K562 (cell line): ENCODE measurements around the gene GLI3. TPM values are rescaled to one million over a fixed set of nuclear protein-coding genes. Genes with fewer than 3 reads are reported as not detected.

Experiments
- ATAC-seq: fragments of 200-7000 bp; cut with Tn5 transposase; 3 replicates; pipeline ENCODE4 v1.9.1; 2020; ENCODE audit warnings: moderate library complexity
- BruUV-seq: library from RNA; stranded (reverse); fragments of 400-500 nt; replicated peaks from 2 replicates; lab custom pipeline; 2021; lab: Mats Ljungman, UMichigan
- CTCF ChIA-PET: fragments of 300-600 bp; formaldehyde crosslinking; extraction: SDS; loops from one replicate; lab custom pipeline; 2021; ENCODE audit warnings: low intra/inter-chr PET ratio; lab: Yijun Ruan, JAX
- POLR2A ChIA-PET: fragments of 300-600, 350-650 bp; sonication (Branson Sonifier 250); formaldehyde crosslinking; extraction: SDS; loops from one replicate; lab custom pipeline; 2021; ENCODE audit warnings: antibody characterized with exemption, inconsistent platforms; lab: Yijun Ruan, JAX
- DNase-seq, 4 experiments: peaks; one replicate each; pipeline versions ENCODE4 v3.0.0 to v3.0.0-alpha.2; 2011 to 2018; ENCODE audit warnings: low spot score in 3 of 4, mixed read lengths in 3 of 4; ENCODE audit errors: extremely low read depth in 1 of 4
- FAIRE-seq: peaks from 2 replicates; lab custom pipeline; 2011; peaks lifted over from hg19 to GRCh38; lab: Jason Lieb, UNC
- H2AFZ ChIP-seq: 2 replicates; pipeline ENCODE4 v1.6.0; 2011; ENCODE audit warnings: low read depth, low read length, control low read depth, inconsistent platforms
- H3K27ac ChIP-seq: fragments of 200-600 bp; 3 replicates; pipeline ENCODE4 v1.8.0; 2011; ENCODE audit warnings: low read depth, mild to moderate bottlenecking, control low read depth, inconsistent platforms, low read length, moderate library complexity, mixed read lengths; ENCODE audit errors: extremely low read depth
- H3K27me3 ChIP-seq, 2 experiments: fragments of 300-600 bp in 1 of 2; 2 replicates in 1 of 2; 3 replicates in 1 of 2; pipeline versions ENCODE4 v1.6.0 to v1.8.0; 2011; ENCODE audit warnings: inconsistent platforms in 2 of 2, low read length in 2 of 2, mild to moderate bottlenecking in 1 of 2, mixed read lengths in 1 of 2, moderate library complexity in 1 of 2; ENCODE audit not compliant: control insufficient read depth in 2 of 2, insufficient read depth in 2 of 2
- H3K36me3 ChIP-seq: fragments of 300-600 bp; 3 replicates; pipeline ENCODE4 v1.8.0; 2011; ENCODE audit warnings: mild to moderate bottlenecking, low read length, inconsistent platforms; ENCODE audit not compliant: control insufficient read depth, insufficient read depth
- H3K4me1 ChIP-seq, 2 experiments: fragments of 200-600 bp in 1 of 2; replicated peaks in 1 of 2; 2 replicates in 1 of 2; 3 replicates in 1 of 2; pipeline versions ENCODE4 v1.5.1 to v1.8.0; 2011; ENCODE audit warnings: inconsistent platforms in 2 of 2, low read length in 2 of 2, mild to moderate bottlenecking in 1 of 2, mixed read lengths in 1 of 2, moderate library complexity in 1 of 2; ENCODE audit not compliant: control insufficient read depth in 2 of 2, insufficient read depth in 2 of 2
- H3K4me2 ChIP-seq: 2 replicates; pipeline ENCODE4 v1.6.1; 2011; ENCODE audit warnings: low read length, control low read depth, inconsistent platforms, mixed read lengths; ENCODE audit not compliant: insufficient read depth
- H3K4me3 ChIP-seq: fragments of 200-600 bp; sonication (generic), shearing (Covaris generic); 2 replicates; pipeline ENCODE4 v1.5.1; 2016; ENCODE audit warnings: control low read depth, inconsistent platforms
- H3K79me2 ChIP-seq: fragments of 200-600 bp; 3 replicates; pipeline ENCODE4 v1.8.0; 2011; ENCODE audit warnings: low read length, inconsistent platforms; ENCODE audit not compliant: control insufficient read depth, insufficient read depth
- H3K9ac ChIP-seq, 2 experiments: 2 replicates each; pipeline versions ENCODE4 v1.6.0 to v1.6.1; 2011; ENCODE audit warnings: low read depth in 2 of 2, low read length in 2 of 2, control low read depth in 1 of 2, inconsistent platforms in 1 of 2, mild to moderate bottlenecking in 1 of 2, mixed read lengths in 1 of 2; ENCODE audit not compliant: insufficient read depth in 1 of 2
- H3K9me1 ChIP-seq: one replicate; pipeline ENCODE4 v1.6.0; 2011; ENCODE audit warnings: inconsistent platforms, mild to moderate bottlenecking, low read length, moderate library complexity; ENCODE audit not compliant: control insufficient read depth, insufficient read depth
- H3K9me3 ChIP-seq: replicated peaks from 2 replicates; pipeline ENCODE4 v1.5.1; 2011; ENCODE audit warnings: low read depth, low read length, inconsistent platforms; ENCODE audit not compliant: control insufficient read depth, insufficient read depth
- H4K20me1 ChIP-seq: replicated peaks from 2 replicates; pipeline ENCODE4 v1.6.1; 2011; ENCODE audit warnings: low read length, inconsistent platforms, mixed read lengths; ENCODE audit not compliant: control insufficient read depth, insufficient read depth
- ATF6 ChIP-seq: sonication (generic); formaldehyde crosslinking; IDR thresholded peaks from 2 replicates; pipeline ENCODE4 v1.4.0; 2020; ENCODE audit warnings: mild to moderate bottlenecking, missing genetic modification reagents
- E2F1 ChIP-seq: sonication (generic); formaldehyde crosslinking; IDR thresholded peaks from 2 replicates; pipeline ENCODE4 v1.8.1; 2023; ENCODE audit warnings: mild to moderate bottlenecking, missing genetic modification reagents, moderate library complexity
- ERF ChIP-seq: fragments of 450-650 bp; formaldehyde crosslinking; IDR thresholded peaks from 2 replicates; pipeline ENCODE4 v1.4.0; 2020; ENCODE audit warnings: mild to moderate bottlenecking, mixed read lengths
- HNRNPK ChIP-seq: fragments of 200-400 bp; formaldehyde crosslinking; IDR thresholded peaks from one replicate; pipeline ENCODE4 v1.6.1; 2018; ENCODE audit warnings: mild to moderate bottlenecking, low read depth, low read length; ENCODE audit not compliant: poor library complexity, severe bottlenecking
- HNRNPL ChIP-seq: fragments of 200-400 bp; formaldehyde crosslinking; IDR thresholded peaks from 2 replicates; pipeline ENCODE4 v1.6.1; 2017; ENCODE audit warnings: low read depth, mild to moderate bottlenecking, low read length
- MCM2 ChIP-seq: fragments of 450-650 bp; IDR thresholded peaks from 2 replicates; pipeline ENCODE4 v1.6.1; 2017; ENCODE audit warnings: low read depth, mild to moderate bottlenecking
- POLR2H ChIP-seq: IDR thresholded peaks from 2 replicates; pipeline ENCODE4 v1.6.1; 2016; ENCODE audit warnings: missing genetic modification characterization, low read depth, mild to moderate bottlenecking, control low read depth, missing compliant biosample characterization, moderate library complexity
- PRMT5 ChIP-seq: sonication (generic); formaldehyde crosslinking; IDR thresholded peaks from 2 replicates; pipeline ENCODE4 v1.5.0; 2020; ENCODE audit warnings: missing genetic modification reagents
- SLC30A9 ChIP-seq: fragments of 250-450 bp; sonication (Bioruptor Pico); IDR thresholded peaks from 2 replicates; pipeline ENCODE4 v1.8.0; 2022; ENCODE audit warnings: mild to moderate bottlenecking, moderate library complexity
- SMAD4 ChIP-seq: fragments of 250-450 bp; sonication (Bioruptor Pico); conservative IDR thresholded peaks from 2 replicates; pipeline ENCODE4 v1.8.0; 2021; ENCODE audit warnings: inconsistent platforms, mild to moderate bottlenecking, moderate library complexity
- ZBTB7A ChIP-seq: IDR thresholded peaks from 2 replicates; pipeline ENCODE4 v1.6.1; 2011; ENCODE audit warnings: low read depth, mild to moderate bottlenecking, low read length, moderate library complexity, borderline replicate concordance; ENCODE audit not compliant: control insufficient read depth
- ZNF23 ChIP-seq: fragments of 250-450 bp; sonication (Bioruptor Pico); IDR thresholded peaks from 2 replicates; pipeline ENCODE4 v1.4.0; 2020; ENCODE audit warnings: mild to moderate bottlenecking
- ZNF830 ChIP-seq: fragments of 250-450 bp; sonication (Bioruptor Pico); IDR thresholded peaks from 2 replicates; pipeline ENCODE4 v1.5.0; 2021; ENCODE audit warnings: mild to moderate bottlenecking
- WGBS: fragments of 100-300 bp; shearing (Covaris generic); methylation state at CpG from one replicate; pipeline ENCODE4 v1.1.6; 2016; ENCODE audit warnings: low coverage, mixed read lengths; ENCODE audit not compliant: insufficient coverage; ENCODE audit errors: missing lambda C conversion rate; 5-methylcytosine and 5-hydroxymethylcytosine counted together
- in situ Hi-C: fragments of 300-500 bp; cut with MboI; formaldehyde crosslinking; loops from 4 replicates; pipeline ENCODE4 v1.15.0; 2018; ENCODE audit warnings: inconsistent platforms, mixed read lengths
- intact Hi-C: fragments of 100-400 bp; cut with micrococcal nuclease; formaldehyde crosslinking; loops from 2 replicates; pipeline ENCODE4 v1.14.2; 2022
- polyA plus RNA-seq, 8 experiments: library from polyadenylated mRNA; depleted of rRNA in 4 of 8; stranded (reverse) in 5 of 8; unstranded in 3 of 8; fragments of >200 nt; fragmentation: Nextera tagmentation in 2 of 8; fragmentation: Illumina TruSeq in 1 of 8; extraction: Ambion mirVana in 2 of 8; extraction: Trizol in 1 of 8; gene quantifications; 2 replicates each; pipeline versions ENCODE4 v1.2.1 to v1.2.3, GENCODE V29; 2011 to 2014; ENCODE audit warnings: inconsistent platforms in 1 of 8, missing spikeins in 1 of 8
- total RNA-seq, 7 experiments: library from RNA; depleted of rRNA in 6 of 7; stranded (reverse); fragments of >200 nt in 6 of 7; fragmentation: Illumina TruSeq in 2 of 7; extraction: Trizol in 2 of 7; gene quantifications; 2 replicates each; pipeline versions ENCODE4 v1.2.1 to v1.2.3, GENCODE V29; 2011 to 2021; ENCODE audit warnings: low replicate concordance in 1 of 7

The GLI3 gene
- total and polyA plus RNA-seq, 9 of the 15 experiments (the other 6 are each of a cell fraction or from before 2014, with no cell fraction given): 0.01 to 0.18 (median 0.07) TPM; not detected in 6

- no TSS peak for BruUV-seq
- ChIA-PET CTCF (no interaction called here), POLR2A (no interaction called here)
- Histone ChIP-seq H2AFZ (no peak overlapping the region), H3K4me1 (no peaks in the 10 kb centered on the region), H3K36me3 (no peaks in the 10 kb centered on the region), H3K9me1 (no peaks in the 10 kb centered on the region), H3K4me3 (no peak overlapping the region), H3K79me2 (no peaks in the 10 kb centered on the region), H3K4me2 (no peak overlapping the region), H4K20me1 (no peaks in the 10 kb centered on the region; the same call in 1 of the 2 replicates), H3K9me3 (no peaks in the 10 kb centered on the region), H3K27me3 (no peaks in the 10 kb centered on the region; a peak in 1 of 5 replicates), H3K9ac (no peak overlapping the region), H3K27ac (no peak overlapping the region)
- DNase-seq (no peak), ATAC-seq (no peak), FAIRE-seq (no peak)
- WGBS: 0% methylated on average over 3 of the region's 3 CpGs
- TF ChIP-seq ZNF830: no peak
- TF ChIP-seq ATF6: no peak
- intact Hi-C loops (no loop called here), in situ Hi-C loops (no loop called here)
These were observed 44.9 kb downstream of the GLI3 start for GRCh38 chr7:42192066-42192465.

GRCh38 chr7:42189535-42189934, 47.5 kb downstream of the GLI3 start:
- Histone ChIP-seq H2AFZ (no peak overlapping the region), H3K27ac (no peak overlapping the region), H3K9me3 (no peaks in the 10 kb centered on the region), H3K27me3 (no peaks in the 10 kb centered on the region), H3K4me2 (no peak overlapping the region), H3K9me1 (no peaks in the 10 kb centered on the region), H3K79me2 (no peaks in the 10 kb centered on the region), H3K36me3 (no peaks in the 10 kb centered on the region), H3K9ac (no peak overlapping the region), H3K4me3 (no peak overlapping the region), H3K4me1 (no peaks in the 10 kb centered on the region), H4K20me1 (no peaks in the 10 kb centered on the region; the same call in 1 of the 2 replicates)
- FAIRE-seq: no peak
- CTCF ChIA-PET: no interaction called here
- intact Hi-C loops (no loop called here), in situ Hi-C loops (no loop called here)
- no peak for DNase-seq
- POLR2A ChIA-PET: no interaction called here
- WGBS: 0% methylated on average over 1 of the region's 1 CpG
- ATAC-seq: no peak
- BruUV-seq: no TSS peak
- TF ChIP-seq ZBTB7A: no peak
- no peak for TF ChIP-seq PRMT5 (CRISPR knock-in tag)
- TF ChIP-seq SMAD4 (CRISPR knock-in tag): no peak
- no peak for TF ChIP-seq E2F1
- no peak for TF ChIP-seq HNRNPL
- TF ChIP-seq MCM2: no peak
- no peak for TF ChIP-seq HNRNPK
- no peak for TF ChIP-seq ZNF23 (CRISPR knock-in tag)
- no peak for TF ChIP-seq ERF (CRISPR knock-in tag)
- no peak for TF ChIP-seq POLR2H (tag)
- no peak for TF ChIP-seq SLC30A9 (CRISPR knock-in tag)
